Nephron (organoid): ENCODE data around the gene KRTAP10-1.
A peak's percentile ranks its signal among the peaks of the same experiment; 100 is the strongest.

Experiments
- H3K27ac Mint-ChIP-seq, 3 experiments: 2 replicates each; pipeline ENCODE4 v1.8.0; 2020; ENCODE audit warnings: mixed read lengths in 3 of 3, mild to moderate bottlenecking in 2 of 3, moderate library complexity in 1 of 3
- H3K27me3 Mint-ChIP-seq: 2 replicates; pipeline ENCODE4 v1.8.0; 2021; ENCODE audit warnings: low read depth, mild to moderate bottlenecking, moderate library complexity, mixed read lengths
- H3K36me3 Mint-ChIP-seq: 2 replicates; pipeline ENCODE4 v1.8.0; 2020; ENCODE audit warnings: low read depth, mixed read lengths
- H3K4me1 Mint-ChIP-seq: 2 replicates; pipeline ENCODE4 v1.8.0; 2020; ENCODE audit warnings: mixed read lengths
- H3K4me3 Mint-ChIP-seq, 3 experiments: 2 replicates each; pipeline ENCODE4 v1.8.0; 2020; ENCODE audit warnings: mild to moderate bottlenecking in 3 of 3, mixed read lengths in 3 of 3, moderate library complexity in 2 of 3
- H3K9me3 Mint-ChIP-seq: 2 replicates; pipeline ENCODE4 v1.8.0; 2020; ENCODE audit warnings: mixed read lengths
- TF ChIP-seq, protein P1 (sequence below), 3 experiments: fragments of 200-600 bp; sonication (generic); IDR thresholded peaks; one replicate each; pipeline ENCODE4 v1.5.0; 2021; ENCODE audit warnings: antibody characterized with exemption in 3 of 3; ENCODE audit not compliant: unreplicated experiment in 3 of 3

KRTAP10-1 gene

GRCh38 chr21:44496564-44497550 is 43.1 kb downstream of the KRTAP10-1 start:
- Mint-ChIP-seq H3K4me1 (peaks cover 19% of the 10 kb centered on the region), H3K27ac (peak overlapping the region in 2 of 3 experiments; percentile 23 to 51), H3K36me3 (peaks cover 17% of the 10 kb centered on the region), H3K27me3 (peaks cover 26% of the 10 kb centered on the region), H3K4me3 (no peak overlapping the region), H3K9me3 (peaks cover 18% of the 10 kb centered on the region)
- TF ChIP-seq, protein P1, sequence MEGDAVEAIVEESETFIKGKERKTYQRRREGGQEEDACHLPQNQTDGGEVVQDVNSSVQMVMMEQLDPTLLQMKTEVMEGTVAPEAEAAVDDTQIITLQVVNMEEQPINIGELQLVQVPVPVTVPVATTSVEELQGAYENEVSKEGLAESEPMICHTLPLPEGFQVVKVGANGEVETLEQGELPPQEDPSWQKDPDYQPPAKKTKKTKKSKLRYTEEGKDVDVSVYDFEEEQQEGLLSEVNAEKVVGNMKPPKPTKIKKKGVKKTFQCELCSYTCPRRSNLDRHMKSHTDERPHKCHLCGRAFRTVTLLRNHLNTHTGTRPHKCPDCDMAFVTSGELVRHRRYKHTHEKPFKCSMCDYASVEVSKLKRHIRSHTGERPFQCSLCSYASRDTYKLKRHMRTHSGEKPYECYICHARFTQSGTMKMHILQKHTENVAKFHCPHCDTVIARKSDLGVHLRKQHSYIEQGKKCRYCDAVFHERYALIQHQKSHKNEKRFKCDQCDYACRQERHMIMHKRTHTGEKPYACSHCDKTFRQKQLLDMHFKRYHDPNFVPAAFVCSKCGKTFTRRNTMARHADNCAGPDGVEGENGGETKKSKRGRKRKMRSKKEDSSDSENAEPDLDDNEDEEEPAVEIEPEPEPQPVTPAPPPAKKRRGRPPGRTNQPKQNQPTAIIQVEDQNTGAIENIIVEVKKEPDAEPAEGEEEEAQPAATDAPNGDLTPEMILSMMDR (IDR thresholded peaks at IDR 0.05; ENCODE audit: unreplicated experiment in 3 of 3): no peak

DNA sequence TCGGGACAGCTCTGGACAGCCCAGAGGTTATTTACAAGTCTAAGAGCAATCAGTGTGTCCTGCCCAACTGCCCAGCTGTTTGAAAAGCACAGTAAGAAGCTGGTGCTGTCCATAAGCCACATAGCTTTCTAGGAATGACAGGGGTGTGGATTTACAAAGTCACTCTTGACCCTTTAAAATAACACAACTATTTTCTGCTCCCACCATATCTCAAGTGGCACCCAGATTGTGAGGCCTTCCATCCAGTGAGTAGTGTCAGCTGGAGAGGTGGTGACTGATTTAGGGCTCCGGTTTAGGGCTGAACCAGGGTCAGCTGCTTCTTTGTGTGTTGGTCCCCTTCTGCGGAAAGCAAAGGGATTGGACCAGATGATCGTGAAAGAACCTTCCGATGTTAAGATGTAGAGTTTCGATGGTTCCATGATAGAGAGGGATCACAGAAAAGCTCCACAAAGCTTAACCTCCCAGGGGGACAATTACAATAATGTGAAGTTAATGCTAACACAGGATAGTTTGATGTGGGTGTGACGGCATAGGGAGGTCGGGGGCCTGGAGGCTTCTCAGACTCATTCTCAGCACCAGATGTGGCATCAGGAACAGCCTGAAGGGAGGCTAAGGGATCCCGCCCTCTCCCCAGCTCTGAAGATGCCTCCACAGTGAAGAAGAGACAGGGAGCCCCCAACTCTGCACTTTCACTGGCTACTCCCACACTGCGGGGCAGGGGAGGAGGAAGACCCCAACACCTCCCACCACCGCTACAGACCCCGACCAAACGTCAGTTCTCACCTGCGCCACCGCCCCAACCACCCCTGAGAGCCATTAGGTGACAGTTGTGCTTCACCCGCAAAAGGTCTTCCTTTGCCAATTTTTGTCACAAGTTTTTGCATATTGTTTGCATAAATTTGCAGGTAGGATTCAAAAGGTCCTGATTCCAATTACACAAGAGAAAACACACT is 44.1 kb downstream of the KRTAP10-1 start:
- no peak overlapping the region for H3K27ac Mint-ChIP-seq
- TF ChIP-seq, protein P1 (IDR thresholded peaks at IDR 0.05; ENCODE audit: unreplicated experiment in 3 of 3): no peak

DNA sequence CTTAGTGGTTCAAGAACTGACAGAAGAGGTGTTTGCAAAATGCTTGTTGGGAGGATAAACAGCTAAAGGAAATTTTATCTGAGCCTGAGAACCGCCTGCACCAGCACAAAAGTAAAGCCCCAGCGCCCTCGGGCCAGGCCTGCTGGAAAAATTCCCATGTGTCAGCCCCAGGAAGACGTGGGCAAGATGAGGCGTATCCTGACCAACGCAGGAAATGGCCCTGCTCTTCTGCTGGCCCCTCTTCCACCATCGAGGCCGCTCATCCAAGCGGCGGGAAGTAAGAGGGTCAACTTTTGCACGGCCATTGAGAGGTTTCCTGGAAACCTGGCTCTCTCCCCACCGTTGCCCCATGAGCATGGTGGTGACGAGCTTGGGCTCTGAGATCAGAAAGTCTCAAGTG is 45.0 kb downstream of the KRTAP10-1 start:
- H3K4me3 Mint-ChIP-seq: no peak overlapping the region

More for the DNA sequence above, 44.1 kb downstream of the KRTAP10-1 start:
- no peak overlapping the region for H3K4me3 Mint-ChIP-seq
- H3K36me3 Mint-ChIP-seq: peaks cover 19% of the 10 kb centered on the region
- H3K27me3 Mint-ChIP-seq: peaks cover 26% of the 10 kb centered on the region
- H3K4me1 Mint-ChIP-seq: peaks cover 19% of the 10 kb centered on the region
- peaks cover 22% of the 10 kb centered on the region for H3K9me3 Mint-ChIP-seq

DNA sequence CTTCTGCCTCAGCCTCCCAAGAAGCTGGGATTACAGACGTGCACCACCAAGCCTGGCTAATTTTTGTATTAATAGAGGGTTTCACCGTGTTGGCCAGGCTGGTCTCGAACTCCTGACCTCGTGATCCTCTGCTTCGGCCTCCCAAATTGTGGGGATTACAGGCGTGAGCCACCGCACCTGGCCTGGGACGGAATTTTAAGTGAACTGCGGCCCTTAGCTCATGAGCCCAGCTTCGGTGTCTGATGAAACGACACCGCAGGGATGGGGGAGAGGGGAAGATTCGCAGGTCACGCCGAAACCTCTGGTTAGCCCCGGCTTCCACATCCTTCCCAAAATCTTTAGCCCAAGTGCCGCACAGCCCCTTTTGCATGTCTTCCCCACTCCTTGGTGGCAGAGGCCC is 45.6 kb downstream of the KRTAP10-1 start:
- TF ChIP-seq, protein P1 (IDR thresholded peaks at IDR 0.05; ENCODE audit: unreplicated experiment in 3 of 3): no peak
- peaks cover 25% of the 10 kb centered on the region for H3K36me3 Mint-ChIP-seq
- H3K27me3 Mint-ChIP-seq: peaks cover 26% of the 10 kb centered on the region
- peaks cover 19% of the 10 kb centered on the region for H3K4me1 Mint-ChIP-seq
- peaks cover 27% of the 10 kb centered on the region for H3K9me3 Mint-ChIP-seq
- H3K27ac Mint-ChIP-seq: no peak overlapping the region
- no peak overlapping the region for H3K4me3 Mint-ChIP-seq

More for the DNA sequence above, 45.0 kb downstream of the KRTAP10-1 start:
- Mint-ChIP-seq H3K27ac (no peak overlapping the region), H3K27me3 (peaks cover 26% of the 10 kb centered on the region), H3K9me3 (peaks cover 26% of the 10 kb centered on the region), H3K36me3 (peaks cover 23% of the 10 kb centered on the region), H3K4me1 (peaks cover 19% of the 10 kb centered on the region)
- TF ChIP-seq, protein P1 (IDR thresholded peaks at IDR 0.05; ENCODE audit: unreplicated experiment in 3 of 3): no peak

- H3K9me3 Mint-ChIP-seq: peaks cover 28% of the 10 kb centered on the region
- H3K27ac Mint-ChIP-seq: peak overlapping the region in 1 of 3 experiments; percentile 20
- peaks cover 18% of the 10 kb centered on the region for H3K4me1 Mint-ChIP-seq
- H3K27me3 Mint-ChIP-seq: peaks cover 21% of the 10 kb centered on the region
- H3K36me3 Mint-ChIP-seq: peaks cover 25% of the 10 kb centered on the region
- TF ChIP-seq, protein P1 (IDR thresholded peaks at IDR 0.05; ENCODE audit: unreplicated experiment in 3 of 3): no peak
- no peak overlapping the region for H3K4me3 Mint-ChIP-seq
Measured at GRCh38 chr21:44492567-44493385, 47.2 kb downstream of the KRTAP10-1 start.
